CD8-positive, alpha-beta memory T cell (primary cell): Measurements from ENCODE around the gene VAV1. TPM values are rescaled to one million over a fixed set of nuclear protein-coding genes. Genes with fewer than 3 reads are reported as not detected.

ENCODE experiments used
- CTCF ChIA-PET: fragments of 350-600 bp; sonication (Branson Sonifier 250); formaldehyde crosslinking; loops from one replicate; lab custom pipeline; 2021; ENCODE audit warnings: antibody characterized with exemption; lab: Charles Lee
- POLR2A ChIA-PET: fragments of 350-600 bp; sonication (Branson Sonifier 250); formaldehyde crosslinking; loops from one replicate; lab custom pipeline; 2021; ENCODE audit warnings: antibody characterized with exemption; lab: Charles Lee
- DNase-seq, 5 donors: peaks; one replicate each; pipeline versions ENCODE4 v3.0.0 to v3.0.0-alpha.2; 2020 to 2022; ENCODE audit warnings: mixed read lengths in 1 of 5
- H3K27ac ChIP-seq: one replicate; pipeline ENCODE4 v1.7.0; 2013; ENCODE audit warnings: low read depth, mild to moderate bottlenecking, low read length, moderate library complexity
- H3K27me3 ChIP-seq: 2 replicates; pipeline ENCODE4 v1.7.0; 2013; ENCODE audit warnings: low read length, mild to moderate bottlenecking; ENCODE audit not compliant: insufficient read depth, poor library complexity, severe bottlenecking
- H3K36me3 ChIP-seq: 2 replicates; pipeline ENCODE4 v1.7.0; 2013; ENCODE audit warnings: mild to moderate bottlenecking, low read length, moderate library complexity; ENCODE audit not compliant: insufficient read depth
- H3K4me1 ChIP-seq: 2 replicates; pipeline ENCODE4 v1.7.0; 2013; ENCODE audit warnings: mild to moderate bottlenecking, low read length, moderate library complexity; ENCODE audit not compliant: insufficient read depth
- H3K4me3 ChIP-seq: 2 replicates; pipeline ENCODE4 v1.7.0; 2013; ENCODE audit warnings: mild to moderate bottlenecking, low read length
- H3K9me3 ChIP-seq: 2 replicates; pipeline ENCODE4 v1.7.0; 2013; ENCODE audit warnings: mild to moderate bottlenecking, low read length
- H3K27ac Mint-ChIP-seq, 8 donors: one replicate each; pipeline ENCODE4 v1.8.0; 2020 to 2021; ENCODE audit warnings: mixed read lengths in 8 of 8, mild to moderate bottlenecking in 6 of 8, inconsistent platforms in 3 of 8, moderate library complexity in 3 of 8
- H3K27me3 Mint-ChIP-seq, 2 donors: one replicate each; pipeline ENCODE4 v1.8.0; 2020 to 2021; ENCODE audit warnings: mixed read lengths in 2 of 2, mild to moderate bottlenecking in 1 of 2, moderate library complexity in 1 of 2
- H3K36me3 Mint-ChIP-seq, 3 donors: one replicate each; pipeline ENCODE4 v1.8.0; 2020 to 2021; ENCODE audit warnings: mixed read lengths in 3 of 3, inconsistent platforms in 1 of 3, mild to moderate bottlenecking in 1 of 3
- H3K4me1 Mint-ChIP-seq, 3 donors: one replicate each; pipeline ENCODE4 v1.8.0; 2020 to 2021; ENCODE audit warnings: mixed read lengths in 3 of 3, inconsistent platforms in 1 of 3, mild to moderate bottlenecking in 1 of 3
- H3K4me3 Mint-ChIP-seq, 7 donors: one replicate each; pipeline ENCODE4 v1.8.0; 2020 to 2021; ENCODE audit warnings: mixed read lengths in 7 of 7, mild to moderate bottlenecking in 6 of 7, moderate library complexity in 4 of 7, inconsistent platforms in 2 of 7
- H3K9me3 Mint-ChIP-seq, 5 donors: one replicate each; pipeline ENCODE4 v1.8.0; 2020 to 2022; ENCODE audit warnings: mixed read lengths in 5 of 5, mild to moderate bottlenecking in 3 of 5, moderate library complexity in 2 of 5, inconsistent platforms in 1 of 5
- polyA plus RNA-seq: library from polyadenylated mRNA; unstranded; fragments of 300-500 nt; fragmentation: Illumina TruSeq; gene quantifications from one replicate; pipeline ENCODE4 v1.2.3, GENCODE V29; 2021
- total RNA-seq, 2 experiments: library from RNA; stranded (reverse); gene quantifications; one replicate each; pipeline ENCODE4 v1.2.3, GENCODE V29; 2021

VAV1 gene, protein sequence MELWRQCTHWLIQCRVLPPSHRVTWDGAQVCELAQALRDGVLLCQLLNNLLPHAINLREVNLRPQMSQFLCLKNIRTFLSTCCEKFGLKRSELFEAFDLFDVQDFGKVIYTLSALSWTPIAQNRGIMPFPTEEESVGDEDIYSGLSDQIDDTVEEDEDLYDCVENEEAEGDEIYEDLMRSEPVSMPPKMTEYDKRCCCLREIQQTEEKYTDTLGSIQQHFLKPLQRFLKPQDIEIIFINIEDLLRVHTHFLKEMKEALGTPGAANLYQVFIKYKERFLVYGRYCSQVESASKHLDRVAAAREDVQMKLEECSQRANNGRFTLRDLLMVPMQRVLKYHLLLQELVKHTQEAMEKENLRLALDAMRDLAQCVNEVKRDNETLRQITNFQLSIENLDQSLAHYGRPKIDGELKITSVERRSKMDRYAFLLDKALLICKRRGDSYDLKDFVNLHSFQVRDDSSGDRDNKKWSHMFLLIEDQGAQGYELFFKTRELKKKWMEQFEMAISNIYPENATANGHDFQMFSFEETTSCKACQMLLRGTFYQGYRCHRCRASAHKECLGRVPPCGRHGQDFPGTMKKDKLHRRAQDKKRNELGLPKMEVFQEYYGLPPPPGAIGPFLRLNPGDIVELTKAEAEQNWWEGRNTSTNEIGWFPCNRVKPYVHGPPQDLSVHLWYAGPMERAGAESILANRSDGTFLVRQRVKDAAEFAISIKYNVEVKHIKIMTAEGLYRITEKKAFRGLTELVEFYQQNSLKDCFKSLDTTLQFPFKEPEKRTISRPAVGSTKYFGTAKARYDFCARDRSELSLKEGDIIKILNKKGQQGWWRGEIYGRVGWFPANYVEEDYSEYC
- total RNA-seq (10 to 100 TPM; 51.9 to 52.9 TPM), polyA plus RNA-seq (28.4 TPM)

DNA sequence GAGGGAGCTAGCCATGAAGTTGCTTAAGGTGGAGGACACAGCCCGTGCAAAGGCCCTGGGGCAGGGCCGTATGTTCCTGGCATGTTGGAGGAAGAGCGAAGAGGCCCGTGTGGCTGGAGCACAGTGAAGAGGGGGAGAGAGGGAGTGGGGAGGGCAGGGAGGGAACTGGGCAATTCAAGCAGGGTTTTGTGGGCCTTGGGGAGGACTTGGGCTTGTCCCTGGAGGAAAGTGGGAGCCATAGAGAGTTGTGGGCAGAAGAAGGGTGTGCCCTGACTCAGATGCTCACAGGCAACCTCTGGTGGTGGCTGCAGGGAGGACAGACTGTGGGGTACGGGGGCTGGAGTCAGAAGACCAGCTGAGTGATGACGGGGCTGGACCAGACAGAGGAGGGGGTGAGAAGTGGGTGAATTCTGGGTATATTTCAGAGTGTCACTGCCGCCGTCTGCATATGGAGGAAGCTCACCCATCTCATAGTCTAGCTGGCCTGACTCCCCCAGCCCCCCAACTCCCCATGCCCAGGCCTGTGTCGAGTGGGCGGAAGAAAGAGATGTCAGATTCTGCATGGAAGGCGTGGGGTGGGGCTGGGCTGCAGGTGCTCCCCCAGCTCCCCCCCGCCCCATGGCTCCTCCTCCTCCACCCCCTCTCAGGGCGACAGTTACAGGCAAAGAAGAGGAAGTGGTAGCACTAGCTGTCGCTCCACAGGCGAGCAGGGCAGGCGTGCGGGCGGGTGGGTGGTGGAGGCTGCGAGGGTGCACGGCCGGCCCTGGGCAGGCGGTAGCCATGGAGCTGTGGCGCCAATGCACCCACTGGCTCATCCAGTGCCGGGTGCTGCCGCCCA, at the start of gene VAV1:
VAV1 (plus strand) TSS at position 681 of the 838 bp plus-strand sequence; CDS start at position 781, 100 bp downstream.
- Histone ChIP-seq H3K36me3 (peaks cover 5% of the 10 kb centered on the region), H3K27ac (peak within 1 kb of the TSS; percentile 93), H3K4me1 (peaks cover 38% of the 10 kb centered on the region), H3K27me3 (no peaks in the 10 kb centered on the region), H3K9me3 (no peaks in the 10 kb centered on the region), H3K4me3 (peak within 1 kb of the TSS; percentile 98)
- ChIA-PET POLR2A (interaction anchor here (0.8 to 3.4 kb wide), 5 partner anchors 19 to 400 kb away, joined by 4 to 32 read pairs (median 5); partner anchors contain the start of gene ALKBH7), CTCF (interaction anchor here (1.2 to 5.1 kb wide), 8 partner anchors 28 to 1148 kb away, joined by 3 to 22 read pairs (median 6); partner anchors contain the start of genes GPR108, SNAPC2 and TRIP10)
- Mint-ChIP-seq H3K36me3 (peaks cover 5 to 30% (median 13%) of the 10 kb centered on the region in 3 donors), H3K4me1 (peaks cover 45 to 56% (median 55%) of the 10 kb centered on the region in 3 donors), H3K9me3 (no peaks in the 10 kb centered on the region), H3K27ac (peak within 1 kb of the TSS; percentile 89 to 99 (median 98)), H3K4me3 (peak within 1 kb of the TSS; percentile 85 to 97 (median 92)), H3K27me3 (no peaks in the 10 kb centered on the region)
- peak; percentile 74 to 88 (median 75) for DNase-seq

DNA sequence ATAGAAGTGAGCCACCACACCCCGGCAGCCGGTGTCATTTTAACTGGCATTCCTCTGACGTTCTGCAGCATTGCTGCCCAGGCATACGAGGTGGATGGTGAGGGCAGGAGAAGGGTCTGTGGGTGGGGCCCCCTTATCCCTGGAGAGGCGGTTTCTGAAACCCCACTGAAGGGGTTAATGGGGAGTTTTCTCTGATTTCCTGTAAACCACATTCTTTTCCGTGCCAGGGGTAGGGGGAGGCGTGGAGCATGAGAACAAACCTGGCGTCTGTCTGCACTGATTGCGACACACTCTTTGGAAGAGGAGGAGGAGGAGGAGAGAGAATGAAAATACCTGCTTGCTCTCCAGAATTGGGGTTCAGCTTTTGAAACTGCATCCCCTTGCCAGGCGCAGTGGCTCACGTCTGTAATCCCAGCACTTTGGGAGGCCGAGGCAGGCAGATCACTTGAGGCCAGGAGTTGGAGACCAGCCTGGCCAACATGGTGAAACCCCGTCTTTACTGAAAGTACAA, 49.3 kb upstream of the VAV1 start:
- no peak for DNase-seq
- H3K27me3 ChIP-seq = no peaks in the 10 kb centered on the region
- no peaks in the 10 kb centered on the region for H3K36me3 Mint-ChIP-seq
- H3K4me1 Mint-ChIP-seq = peaks cover 9 to 17% (median 16%) of the 10 kb centered on the region in 3 donors
- no peaks in the 10 kb centered on the region for H3K36me3 ChIP-seq
- no peaks in the 10 kb centered on the region for H3K9me3 ChIP-seq
- H3K27ac ChIP-seq = no peak overlapping the region
- POLR2A ChIA-PET = interaction anchor here (0.5 kb wide), 1 partner anchor 8 kb away, joined by 3 read pairs; no protein-coding TSS in a partner anchor
- H3K4me3 Mint-ChIP-seq = no peak overlapping the region
- H3K4me3 ChIP-seq = no peak overlapping the region
- H3K9me3 Mint-ChIP-seq = no peaks in the 10 kb centered on the region
- H3K27me3 Mint-ChIP-seq = peaks cover 0 to 1% of the 10 kb centered on the region in 2 donors
- CTCF ChIA-PET = interaction anchor here (0.8 to 2.1 kb wide), 3 partner anchors 15 to 140 kb away, joined by 3 to 6 read pairs (median 5); partner anchors contain the start of gene GPR108
- peaks cover 3% of the 10 kb centered on the region for H3K4me1 ChIP-seq
- no peak overlapping the region for H3K27ac Mint-ChIP-seq

DNA sequence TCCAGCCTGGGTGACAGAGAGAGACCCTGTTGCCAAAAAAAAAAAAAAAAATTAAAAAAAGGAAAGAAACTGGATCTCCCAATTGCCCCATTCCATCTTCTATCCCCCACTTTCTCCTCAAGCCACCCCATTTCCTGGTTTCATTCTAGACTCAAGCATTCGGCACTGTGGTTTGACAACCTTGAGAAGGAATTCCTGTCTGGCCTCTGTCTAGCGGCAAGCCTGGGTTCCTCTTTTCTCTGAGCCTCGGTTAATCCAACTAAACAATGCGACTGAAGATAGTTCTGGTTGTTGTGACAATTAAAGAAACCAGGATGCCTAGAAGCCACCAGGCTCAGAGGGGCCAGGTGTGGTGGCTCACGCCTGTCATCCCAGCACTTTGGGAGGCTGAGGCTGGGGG, 48.8 kb upstream of the VAV1 start:
- H3K4me1 ChIP-seq = peaks cover 3% of the 10 kb centered on the region
- no peaks in the 10 kb centered on the region for H3K36me3 ChIP-seq
- H3K27ac Mint-ChIP-seq = peak overlapping the region in 5 of 8 donors; percentile 54 to 91 (median 77)
- DNase-seq = peak in 1 of 5 donors; percentile 16
- no peak overlapping the region for H3K4me3 ChIP-seq
- H3K36me3 Mint-ChIP-seq = no peaks in the 10 kb centered on the region
- no peak overlapping the region for H3K4me3 Mint-ChIP-seq
- H3K27me3 Mint-ChIP-seq = peaks cover 0 to 1% of the 10 kb centered on the region in 2 donors
- ChIA-PET CTCF (interaction anchor here (2.1 kb wide), 1 partner anchor 139 kb away, joined by 5 read pairs; no protein-coding TSS in a partner anchor), POLR2A (no interaction called here)
- no peaks in the 10 kb centered on the region for H3K27me3 ChIP-seq
- H3K4me1 Mint-ChIP-seq = peaks cover 9 to 17% (median 16%) of the 10 kb centered on the region in 3 donors
- H3K27ac ChIP-seq = no peak overlapping the region
- no peaks in the 10 kb centered on the region for H3K9me3 ChIP-seq
- no peaks in the 10 kb centered on the region for H3K9me3 Mint-ChIP-seq

DNA sequence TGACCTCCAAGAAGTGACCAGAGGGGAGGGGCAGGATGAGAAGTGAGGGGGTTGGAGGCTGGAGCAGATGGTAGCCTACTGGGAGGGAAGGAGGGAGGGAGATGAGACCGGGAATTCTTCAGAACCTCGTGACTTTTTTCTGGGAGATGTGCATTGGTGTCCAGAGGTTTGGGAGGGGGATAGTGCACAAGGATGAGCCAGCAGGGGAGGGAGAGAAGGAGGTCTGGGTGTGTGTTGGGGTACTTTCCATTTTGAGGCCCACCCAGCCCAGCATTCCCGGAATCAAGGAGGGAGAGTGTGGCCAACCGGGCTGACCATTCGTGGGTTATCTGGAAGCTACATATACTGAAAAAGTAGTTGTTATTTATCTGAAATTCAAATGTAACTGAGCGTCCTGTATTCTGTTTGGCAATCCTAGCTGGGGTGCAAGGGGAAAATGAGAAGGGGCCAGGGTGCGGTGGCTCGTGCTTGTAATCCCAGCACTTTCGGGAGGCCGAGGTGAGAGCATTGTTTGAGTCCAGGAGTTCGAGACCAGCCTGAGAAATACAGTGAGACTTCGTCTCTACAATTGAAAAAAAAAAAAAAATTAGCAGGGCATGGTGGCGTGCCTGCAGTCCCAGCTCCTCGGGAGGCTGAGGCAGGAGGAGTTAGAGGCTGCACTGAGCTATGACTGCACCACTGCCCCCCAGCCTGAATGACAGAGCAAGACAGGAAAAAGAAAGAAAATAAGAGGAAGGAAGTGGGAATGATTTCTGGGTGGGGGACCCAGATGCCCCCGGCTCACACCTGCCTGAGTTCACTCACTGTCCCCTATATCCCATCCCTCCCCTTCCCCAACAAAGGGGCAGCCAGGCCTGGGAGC, 47.6 kb upstream of the VAV1 start:
- CTCF ChIA-PET = interaction anchor here (2.1 kb wide), 1 partner anchor 138 kb away, joined by 5 read pairs; no protein-coding TSS in a partner anchor
- POLR2A ChIA-PET = no interaction called here
- peak overlapping the region in 1 of 8 donors; percentile 91 for H3K27ac Mint-ChIP-seq

DNA sequence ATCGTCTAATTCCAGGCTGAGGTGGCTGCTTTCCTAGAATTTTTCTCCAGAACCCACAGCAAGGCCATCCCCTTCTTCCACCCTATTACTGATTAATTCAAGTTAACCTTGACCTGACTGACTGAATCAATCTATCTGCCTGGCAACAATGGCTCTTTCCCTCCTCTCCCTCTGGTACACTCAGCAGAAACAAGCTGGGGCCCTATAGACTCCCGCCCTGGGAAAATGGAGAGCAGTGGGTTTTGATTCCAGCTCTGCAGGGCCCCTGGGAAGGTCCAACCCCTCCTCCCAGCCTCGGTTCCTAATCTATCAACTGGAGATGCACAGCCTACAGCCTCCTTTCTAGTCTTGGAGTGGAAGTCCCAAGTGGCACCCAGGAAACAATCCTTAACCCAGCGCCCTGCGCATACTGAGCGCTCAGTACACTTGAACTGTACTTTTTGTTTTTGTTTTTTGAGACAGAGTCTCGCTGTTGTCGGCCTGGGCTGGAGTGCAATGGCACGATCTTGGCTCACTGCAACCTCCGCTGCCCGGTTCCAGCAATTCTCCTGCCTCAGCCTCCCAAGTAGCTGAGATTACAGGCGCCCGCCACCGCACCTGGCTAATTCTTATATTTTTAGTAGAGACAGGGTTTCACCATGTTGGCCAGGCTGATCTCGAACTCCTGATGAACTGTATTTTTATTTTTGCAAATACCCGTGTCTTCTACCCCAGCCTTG, 46.8 kb upstream of the VAV1 start:
- H3K4me1 ChIP-seq = peaks cover 3% of the 10 kb centered on the region
- Mint-ChIP-seq H3K27me3 (peaks cover 0 to 1% of the 10 kb centered on the region in 2 donors), H3K4me1 (peaks cover 9 to 12% (median 10%) of the 10 kb centered on the region in 3 donors), H3K9me3 (no peaks in the 10 kb centered on the region), H3K36me3 (peaks cover 0 to 6% (median 0%) of the 10 kb centered on the region in 3 donors), H3K4me3 (no peak overlapping the region), H3K27ac (peak overlapping the region in 1 of 8 donors; percentile 95)
- POLR2A ChIA-PET = no interaction called here
- CTCF ChIA-PET = no interaction called here
- no peak overlapping the region for H3K27ac ChIP-seq
- DNase-seq = no peak
- H3K4me3 ChIP-seq = no peak overlapping the region
- H3K27me3 ChIP-seq = no peaks in the 10 kb centered on the region
- H3K36me3 ChIP-seq = no peaks in the 10 kb centered on the region
- H3K9me3 ChIP-seq = no peaks in the 10 kb centered on the region

More for the DNA sequence above, 47.6 kb upstream of the VAV1 start:
- Mint-ChIP-seq H3K4me3 (no peak overlapping the region), H3K9me3 (no peaks in the 10 kb centered on the region), H3K4me1 (peaks cover 9 to 12% (median 11%) of the 10 kb centered on the region in 3 donors), H3K27me3 (peaks cover 0 to 1% of the 10 kb centered on the region in 2 donors), H3K36me3 (peaks cover 0 to 4% (median 0%) of the 10 kb centered on the region in 3 donors)
- Histone ChIP-seq H3K27me3 (no peaks in the 10 kb centered on the region), H3K4me1 (peaks cover 3% of the 10 kb centered on the region), H3K4me3 (no peak overlapping the region), H3K36me3 (no peaks in the 10 kb centered on the region), H3K27ac (no peak overlapping the region), H3K9me3 (no peaks in the 10 kb centered on the region)
- no peak for DNase-seq

DNA sequence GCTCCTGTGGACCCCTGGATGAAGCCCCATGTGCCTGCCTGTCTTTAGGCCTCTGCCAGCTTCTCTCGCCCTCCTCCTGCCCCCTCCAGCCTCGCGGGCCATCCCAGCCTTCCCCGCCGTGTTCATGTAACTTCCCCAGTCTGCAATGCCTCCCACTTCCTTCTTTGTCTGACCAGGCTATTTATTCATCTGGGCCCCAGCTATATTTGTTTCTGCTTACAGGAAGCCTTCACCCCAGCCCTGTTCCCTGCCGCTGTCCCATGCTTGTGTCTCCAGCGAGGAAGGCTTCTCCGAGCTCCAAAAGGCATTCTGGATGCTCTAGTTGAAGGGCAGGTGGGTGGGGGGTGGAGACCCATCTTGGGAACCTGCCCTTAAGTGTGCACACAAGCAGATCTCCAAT, 44.2 kb upstream of the VAV1 start:
- Mint-ChIP-seq H3K4me1 (peaks cover 9 to 12% (median 10%) of the 10 kb centered on the region in 3 donors), H3K27me3 (peaks cover 0 to 1% of the 10 kb centered on the region in 2 donors), H3K4me3 (no peak overlapping the region), H3K27ac (no peak overlapping the region), H3K36me3 (peaks cover 4 to 23% (median 4%) of the 10 kb centered on the region in 3 donors), H3K9me3 (no peaks in the 10 kb centered on the region)
- H3K4me1 ChIP-seq = peaks cover 3% of the 10 kb centered on the region
- H3K9me3 ChIP-seq = no peaks in the 10 kb centered on the region
- H3K27ac ChIP-seq = no peak overlapping the region
- H3K36me3 ChIP-seq = no peaks in the 10 kb centered on the region
- ChIA-PET POLR2A (interaction anchor here (1.4 kb wide), 1 partner anchor 9 kb away, joined by 3 read pairs; the partner anchor contains the start of gene GPR108), CTCF (interaction anchor here (0.8 to 1.8 kb wide), 3 partner anchors 9 to 211 kb away, joined by 3 to 9 read pairs (median 5); partner anchors contain the start of gene GPR108)
- H3K4me3 ChIP-seq = no peak overlapping the region
- DNase-seq = no peak
- no peaks in the 10 kb centered on the region for H3K27me3 ChIP-seq
